GM12891 (cell line): ENCODE measurements around the gene ZNHIT3.

Source experiments
- POLR2AphosphoS5 ChIP-seq: IDR thresholded peaks from 2 replicates; pipeline ENCODE4 v1.6.1; 2011; ENCODE audit warnings: low read depth, low read length, control low read depth
- TAF1 ChIP-seq: IDR thresholded peaks from 2 replicates; pipeline ENCODE4 v1.6.1; 2011; ENCODE audit warnings: low read depth, low read length, control low read depth

GRCh38 chr17:36482611-36483504 is 3.6 kb upstream of the ZNHIT3 start:
- TF ChIP-seq POLR2AphosphoS5: no peak
- no peak for TF ChIP-seq TAF1
